HFFc6 (cell line): ENCODE results near the gene MTRF1L. TPM values are rescaled to one million over a fixed set of nuclear protein-coding genes. Genes with fewer than 3 reads are reported as not detected.
A peak's percentile ranks its signal among the peaks of the same experiment; 100 is the strongest.

Experiments used
- DNase-seq: peaks from one replicate; pipeline ENCODE4 v3.0.0-alpha.2; 2018
- H3K27ac Mint-ChIP-seq: 2 replicates; pipeline ENCODE4 v1.8.0; 2020; ENCODE audit warnings: mild to moderate bottlenecking, mixed read lengths
- H3K27me3 Mint-ChIP-seq: 2 replicates; pipeline ENCODE4 v1.8.0; 2021; ENCODE audit warnings: mild to moderate bottlenecking, moderate library complexity, mixed read lengths; ENCODE audit not compliant: insufficient read depth
- H3K36me3 Mint-ChIP-seq: 2 replicates; pipeline ENCODE4 v1.8.0; 2021; ENCODE audit warnings: low read depth, mixed read lengths
- H3K4me1 Mint-ChIP-seq: 2 replicates; pipeline ENCODE4 v1.8.0; 2020; ENCODE audit warnings: low read depth, mixed read lengths
- H3K4me3 Mint-ChIP-seq: 2 replicates; pipeline ENCODE4 v1.8.0; 2020; ENCODE audit warnings: mild to moderate bottlenecking, moderate library complexity, mixed read lengths
- H3K9me3 Mint-ChIP-seq: 2 replicates; pipeline ENCODE4 v1.8.0; 2020; ENCODE audit warnings: mild to moderate bottlenecking, mixed read lengths
- total RNA-seq, 6 experiments: library from RNA; stranded (reverse); fragmentation: NEBNext Ultra II Directional; extraction: Animal tissue kit (Norgen Biotek cat#: 25700); gene quantifications; 2 replicates in 1 of 6; 3 replicates in 5 of 6; pipeline ENCODE4 v1.2.3, GENCODE V29; 2021
- TF ChIP-seq, protein P1 (sequence below): fragments of 200-600 bp; sonication (generic); IDR thresholded peaks from 2 replicates; pipeline ENCODE4 v1.5.0; 2021; ENCODE audit warnings: antibody characterized with exemption, mild to moderate bottlenecking

Gene MTRF1L
- total RNA-seq, 6 experiments from 2014 or later = 25.1 to 33.4 (median 28.0) TPM

DNA sequence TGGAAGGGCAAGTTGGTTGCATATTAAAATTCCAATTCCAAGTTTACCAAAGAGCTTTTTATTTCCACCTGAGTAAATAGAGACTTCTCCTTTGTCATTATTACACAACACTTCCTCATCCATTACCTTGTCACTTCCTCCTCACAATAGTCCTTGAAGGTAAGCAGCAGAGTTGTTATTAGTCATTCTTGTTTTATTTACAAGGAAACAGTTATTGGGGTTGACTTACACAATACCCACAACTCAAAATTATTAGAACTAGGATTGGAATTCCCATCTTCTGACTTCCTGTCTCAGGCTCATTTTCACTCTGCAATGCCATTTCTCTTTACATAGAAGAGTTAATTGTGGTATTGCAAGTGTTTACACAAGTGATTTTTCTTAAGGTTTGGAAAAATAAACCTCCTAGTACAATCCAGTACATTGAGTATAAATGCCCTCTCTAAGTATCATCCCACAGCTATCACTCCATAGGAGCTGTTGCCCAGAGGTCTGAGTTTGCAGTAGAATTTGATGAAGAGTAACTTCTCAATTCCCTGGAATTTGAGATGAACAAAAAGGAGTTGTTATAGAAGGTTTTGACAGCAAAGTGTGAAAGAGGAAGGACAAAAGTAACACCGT, 28.9 kb upstream of the MTRF1L start:
- TF ChIP-seq, protein P1, sequence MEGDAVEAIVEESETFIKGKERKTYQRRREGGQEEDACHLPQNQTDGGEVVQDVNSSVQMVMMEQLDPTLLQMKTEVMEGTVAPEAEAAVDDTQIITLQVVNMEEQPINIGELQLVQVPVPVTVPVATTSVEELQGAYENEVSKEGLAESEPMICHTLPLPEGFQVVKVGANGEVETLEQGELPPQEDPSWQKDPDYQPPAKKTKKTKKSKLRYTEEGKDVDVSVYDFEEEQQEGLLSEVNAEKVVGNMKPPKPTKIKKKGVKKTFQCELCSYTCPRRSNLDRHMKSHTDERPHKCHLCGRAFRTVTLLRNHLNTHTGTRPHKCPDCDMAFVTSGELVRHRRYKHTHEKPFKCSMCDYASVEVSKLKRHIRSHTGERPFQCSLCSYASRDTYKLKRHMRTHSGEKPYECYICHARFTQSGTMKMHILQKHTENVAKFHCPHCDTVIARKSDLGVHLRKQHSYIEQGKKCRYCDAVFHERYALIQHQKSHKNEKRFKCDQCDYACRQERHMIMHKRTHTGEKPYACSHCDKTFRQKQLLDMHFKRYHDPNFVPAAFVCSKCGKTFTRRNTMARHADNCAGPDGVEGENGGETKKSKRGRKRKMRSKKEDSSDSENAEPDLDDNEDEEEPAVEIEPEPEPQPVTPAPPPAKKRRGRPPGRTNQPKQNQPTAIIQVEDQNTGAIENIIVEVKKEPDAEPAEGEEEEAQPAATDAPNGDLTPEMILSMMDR = no peak
- no peak overlapping the region for H3K27ac Mint-ChIP-seq
- no peaks in the 10 kb centered on the region for H3K36me3 Mint-ChIP-seq
- peaks cover 19% of the 10 kb centered on the region for H3K4me1 Mint-ChIP-seq
- no peaks in the 10 kb centered on the region; the same call in 1 of the 2 replicates for H3K27me3 Mint-ChIP-seq
- no peaks in the 10 kb centered on the region for H3K9me3 Mint-ChIP-seq
- no peak overlapping the region for H3K4me3 Mint-ChIP-seq
- DNase-seq = no peak

DNA sequence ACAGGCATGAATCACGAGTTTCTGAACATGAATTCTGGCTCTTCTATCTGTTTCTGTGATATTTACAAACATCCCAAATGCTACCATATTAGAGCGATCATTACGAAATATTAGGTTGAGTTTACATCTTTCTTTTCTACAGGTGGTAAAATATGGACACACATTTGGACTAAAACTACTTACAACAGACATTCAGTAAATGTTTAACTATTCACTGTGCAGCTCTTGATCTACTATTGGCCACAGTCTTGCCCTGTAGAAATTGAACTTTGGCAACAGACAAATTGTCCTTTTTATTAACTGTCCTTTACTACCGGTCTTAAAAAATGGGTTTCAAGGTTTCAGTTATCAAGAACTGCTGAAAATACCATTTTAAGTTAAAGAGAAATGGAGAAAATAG, 26.5 kb upstream of the MTRF1L start:
- Mint-ChIP-seq H3K36me3 (no peaks in the 10 kb centered on the region), H3K27me3 (no peaks in the 10 kb centered on the region), H3K4me1 (peaks cover 19% of the 10 kb centered on the region), H3K9me3 (no peaks in the 10 kb centered on the region), H3K4me3 (no peak overlapping the region), H3K27ac (no peak overlapping the region)
- TF ChIP-seq, protein P1 = no peak
- DNase-seq = no peak

DNA sequence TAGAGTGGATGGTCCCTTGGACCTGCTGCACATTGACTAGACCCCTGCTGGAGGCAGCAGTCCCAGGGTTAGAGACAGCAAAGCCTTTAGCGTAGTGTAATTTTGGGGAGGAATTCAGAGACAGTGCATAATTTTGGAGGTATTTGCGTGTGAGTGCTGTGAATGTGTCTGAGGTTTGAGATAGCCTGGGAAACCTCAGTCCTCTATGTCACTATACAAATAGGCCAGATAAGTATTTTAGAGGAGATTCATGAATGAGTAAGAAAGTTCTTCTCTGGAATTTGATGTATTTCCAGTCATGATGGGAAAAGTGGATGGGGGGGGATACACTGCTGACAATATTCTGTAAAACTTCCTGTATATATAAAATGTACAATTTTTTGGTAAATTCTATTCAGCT, 25.8 kb upstream of the MTRF1L start:
- TF ChIP-seq, protein P1 = no peak
- Mint-ChIP-seq H3K27me3 (no peaks in the 10 kb centered on the region; the same call in 1 of the 2 replicates), H3K9me3 (no peaks in the 10 kb centered on the region), H3K27ac (no peak overlapping the region), H3K4me3 (no peak overlapping the region), H3K4me1 (peaks cover 19% of the 10 kb centered on the region), H3K36me3 (no peaks in the 10 kb centered on the region)
- DNase-seq = no peak

DNA sequence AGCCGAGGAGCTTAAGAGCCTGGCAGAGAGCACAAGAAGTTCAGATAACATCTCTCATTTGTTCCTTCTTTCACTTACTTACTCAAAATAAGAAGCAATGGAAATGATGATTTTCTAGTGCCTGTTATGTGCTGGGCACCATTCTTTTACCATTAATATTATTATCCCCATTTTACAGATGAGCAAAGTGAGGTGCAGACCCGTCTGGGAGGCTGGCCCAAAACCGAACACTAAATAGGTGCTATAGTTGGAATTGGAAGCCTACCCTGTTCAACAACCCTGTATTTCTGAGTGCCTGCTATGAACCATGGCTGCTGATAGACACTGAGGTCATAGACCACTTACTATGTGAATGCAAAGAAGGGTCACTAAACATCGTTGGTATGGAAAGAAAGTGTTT, 25.0 kb upstream of the MTRF1L start:
- Mint-ChIP-seq H3K27me3 (no peaks in the 10 kb centered on the region; the same call in 1 of the 2 replicates), H3K27ac (no peak overlapping the region), H3K9me3 (no peaks in the 10 kb centered on the region), H3K4me1 (peaks cover 19% of the 10 kb centered on the region), H3K36me3 (no peaks in the 10 kb centered on the region), H3K4me3 (no peak overlapping the region)
- TF ChIP-seq, protein P1 = no peak
- DNase-seq = no peak

DNA sequence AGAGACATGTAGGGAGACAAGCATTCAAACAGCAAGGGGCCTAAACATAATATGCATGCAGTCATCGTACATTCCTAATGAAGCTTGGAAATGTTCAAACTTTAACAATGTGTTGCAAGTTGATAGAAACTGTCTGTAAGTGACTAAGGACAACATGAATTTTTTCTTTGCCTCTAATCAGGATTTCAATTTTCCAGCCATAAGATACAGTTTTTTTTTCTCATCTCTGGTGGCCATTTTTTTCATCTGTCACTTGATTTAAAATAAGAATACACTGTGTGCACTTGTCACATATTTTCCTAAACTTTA, 22.2 kb upstream of the MTRF1L start:
- TF ChIP-seq, protein P1 = peak; percentile 70; the same call in 1 of the 2 replicates
- Mint-ChIP-seq H3K27ac (no peak overlapping the region), H3K36me3 (no peaks in the 10 kb centered on the region), H3K27me3 (no peaks in the 10 kb centered on the region; the same call in 1 of the 2 replicates), H3K4me3 (no peak overlapping the region), H3K4me1 (peaks cover 8% of the 10 kb centered on the region), H3K9me3 (no peaks in the 10 kb centered on the region)
- no peak for DNase-seq
